ENCODE measurements around the gene IL18BP.

Gene IL18BP

GRCh38 chr11:72013765-72014711, 15.3 kb downstream of the IL18BP start:
- Histone ChIP-seq H3K9me3 (ENCODE audit: control insufficient read depth, insufficient read depth, low read length) (no peaks in the 10 kb centered on the region), H3K27me3 (ENCODE audit: control insufficient read depth, low read length) (no peaks in the 10 kb centered on the region), H3F3A (ENCODE audit: control insufficient read depth, insufficient read depth) (no peaks in the 10 kb centered on the region), H4K20me1 (ENCODE audit: control insufficient read depth, insufficient read depth, low read depth, low read length) (no peaks in the 10 kb centered on the region), H3K36me3 (ENCODE audit: control insufficient read depth, low read length) (peaks cover 97% of the 10 kb centered on the region), H3K9me2 (replicated peaks; ENCODE audit: control insufficient read depth, low read length) (no peaks in the 10 kb centered on the region), H3K4me2 (ENCODE audit: low read length) (no peak overlapping the region), H3K4me3 (ENCODE audit: low read length) (no peak overlapping the region), H3K27ac (ENCODE audit: low read depth, low read length) (no peak overlapping the region), H3K79me2 (ENCODE audit: control insufficient read depth, low read length) (no peaks in the 10 kb centered on the region), H3K4me1 (ENCODE audit: control insufficient read depth, low read length) (no peaks in the 10 kb centered on the region)
- TF ChIP-seq CTCF (IDR thresholded peaks at IDR 0.05; ENCODE audit: low read depth, low read length, poor library complexity, severe bottlenecking): no peak
- no peak for TF ChIP-seq EZH2phosphoT487 (IDR thresholded peaks at IDR 0.05; ENCODE audit: borderline replicate concordance, low read length)

- H3K4me3 ChIP-seq (ENCODE audit: low read length): no peak overlapping the region
- no peak overlapping the region for H3K4me2 ChIP-seq (ENCODE audit: low read length)
- H3K27ac ChIP-seq (ENCODE audit: low read depth, low read length): no peak overlapping the region
- no peaks in the 10 kb centered on the region for H3K9me2 ChIP-seq (replicated peaks; ENCODE audit: control insufficient read depth, low read length)
- H3K79me2 ChIP-seq (ENCODE audit: control insufficient read depth, low read length): no peaks in the 10 kb centered on the region
- no peaks in the 10 kb centered on the region for H3K4me1 ChIP-seq (ENCODE audit: control insufficient read depth, low read length)
- TF ChIP-seq CTCF (IDR thresholded peaks at IDR 0.05; ENCODE audit: low read depth, low read length, poor library complexity, severe bottlenecking) (no peak), EZH2phosphoT487 (IDR thresholded peaks at IDR 0.05; ENCODE audit: borderline replicate concordance, low read length) (no peak)
- peaks cover 100% of the 10 kb centered on the region for H3K36me3 ChIP-seq (ENCODE audit: control insufficient read depth, low read length)
- H4K20me1 ChIP-seq (ENCODE audit: control insufficient read depth, insufficient read depth, low read depth, low read length): no peaks in the 10 kb centered on the region
- H3F3A ChIP-seq (ENCODE audit: control insufficient read depth, insufficient read depth): no peaks in the 10 kb centered on the region
- no peaks in the 10 kb centered on the region for H3K27me3 ChIP-seq (ENCODE audit: control insufficient read depth, low read length)
- H3K9me3 ChIP-seq (ENCODE audit: control insufficient read depth, insufficient read depth, low read length): no peaks in the 10 kb centered on the region
Measured at GRCh38 chr11:72014761-72015320, 16.1 kb downstream of the IL18BP start.

GRCh38 chr11:72015511-72016061, 16.9 kb downstream of the IL18BP start:
- Histone ChIP-seq H3K4me1 (ENCODE audit: control insufficient read depth, low read length) (no peaks in the 10 kb centered on the region), H3F3A (ENCODE audit: control insufficient read depth, insufficient read depth) (no peaks in the 10 kb centered on the region), H3K36me3 (ENCODE audit: control insufficient read depth, low read length) (peaks cover 99% of the 10 kb centered on the region), H4K20me1 (ENCODE audit: control insufficient read depth, insufficient read depth, low read depth, low read length) (no peaks in the 10 kb centered on the region), H3K9me2 (replicated peaks; ENCODE audit: control insufficient read depth, low read length) (no peaks in the 10 kb centered on the region), H3K79me2 (ENCODE audit: control insufficient read depth, low read length) (no peaks in the 10 kb centered on the region), H3K27ac (ENCODE audit: low read depth, low read length) (no peak overlapping the region), H3K4me2 (ENCODE audit: low read length) (no peak overlapping the region), H3K4me3 (ENCODE audit: low read length) (no peak overlapping the region), H3K9me3 (ENCODE audit: control insufficient read depth, insufficient read depth, low read length) (no peaks in the 10 kb centered on the region), H3K27me3 (ENCODE audit: control insufficient read depth, low read length) (no peaks in the 10 kb centered on the region)
- TF ChIP-seq CTCF (IDR thresholded peaks at IDR 0.05; ENCODE audit: low read depth, low read length, poor library complexity, severe bottlenecking) (peak; percentile 45), EZH2phosphoT487 (IDR thresholded peaks at IDR 0.05; ENCODE audit: borderline replicate concordance, low read length) (no peak)

Measured in DOHH2 (cell line).